ENCODE data around the gene NEMP1. TPM values are rescaled to one million over a fixed set of nuclear protein-coding genes. Genes with fewer than 3 reads are reported as not detected.

NEMP1 gene
- total and polyA plus RNA-seq, 2 of the 13 experiments (the other 11 are each of a cell fraction or from before 2014, with no cell fraction given): 11.4 to 12.9 TPM

- TF ChIP-seq ZNF496 (CRISPR knock-in tag; IDR thresholded peaks at IDR 0.05; ENCODE audit: insufficient replicate concordance) (no peak), TCF7 (IDR thresholded peaks at IDR 0.05; ENCODE audit: low read depth) (no peak), SRSF4 (IDR thresholded peaks at IDR 0.05; ENCODE audit: low read depth, low read length, poor library complexity, severe bottlenecking) (no peak), ZSCAN5A (CRISPR knock-in tag; IDR thresholded peaks at IDR 0.05; ENCODE audit: borderline replicate concordance) (0 out of 2 replicates have a peak, but pooled peaks have one; percentile 35), SRF (IDR thresholded peaks at IDR 0.05; ENCODE audit: low read depth, low read length) (peak; percentile 88), ZNF138 (CRISPR knock-in tag; IDR thresholded peaks at IDR 0.05; ENCODE audit: low read depth) (no peak), STAG1 (CRISPR knock-in tag; IDR thresholded peaks at IDR 0.05) (no peak), ZNF724P (CRISPR knock-in tag; IDR thresholded peaks at IDR 0.05; ENCODE audit: borderline replicate concordance) (no peak), ZNF556 (CRISPR knock-in tag; IDR thresholded peaks at IDR 0.05; ENCODE audit: borderline replicate concordance) (no peak), HOXA5 (CRISPR knock-in tag; IDR thresholded peaks at IDR 0.05) (no peak; the same call in 1 of the 2 replicates), ZNF781 (CRISPR knock-in tag; IDR thresholded peaks at IDR 0.05; ENCODE audit: borderline replicate concordance, not compliant biosample characterization) (peak; percentile 71), POLR2AphosphoS5 (IDR thresholded peaks at IDR 0.05; ENCODE audit: low read depth, low read length) (peak; percentile 65), MBNL3 (CRISPR knock-in tag; conservative IDR thresholded peaks at IDR 0.05) (no peak), GRHL1 (CRISPR knock-in tag; conservative IDR thresholded peaks at IDR 0.05) (no peak), GABPA (IDR thresholded peaks at IDR 0.05; ENCODE audit: low read depth, low read length) (peak; percentile 74), GABPA (CRISPR knock-in tag; IDR thresholded peaks at IDR 0.05; ENCODE audit: low read depth) (peak; percentile 97), FOXO4 (CRISPR knock-in tag; conservative IDR thresholded peaks at IDR 0.05) (peak; percentile 95), TARDBP (CRISPR knock-in tag; IDR thresholded peaks at IDR 0.05) (no peak), SNAPC4 (CRISPR knock-in tag; IDR thresholded peaks at IDR 0.05) (no peak)
These were observed at the start of gene NEMP1 (continued) for GRCh38 chr12:57078519-57079404.

Measured in HepG2 (cell line).